ENCODE data around the gene CD164L2.
"Not testable (repeated sequence)": the region's sequence is repeated elsewhere in the genome, so short reads cannot be mapped to it uniquely, and the experiment has no call there.

The CD164L2 gene

GRCh38 chr1:27403931-27404330, 20.8 kb upstream of the CD164L2 start:
- DNase-seq: no peak

- no peak for DNase-seq
Observed at GRCh38 chr1:27403065-27403726, 20.1 kb upstream of the CD164L2 start.

GRCh38 chr1:27402349-27402754, 19.2 kb upstream of the CD164L2 start:
- peak; percentile 26 for DNase-seq

GRCh38 chr1:27400963-27401341, 17.8 kb upstream of the CD164L2 start:
- no peak for DNase-seq

- no peak for DNase-seq
Observed at GRCh38 chr1:27400082-27400962, 17.2 kb upstream of the CD164L2 start.

GRCh38 chr1:27399251-27400025, 16.3 kb upstream of the CD164L2 start:
- DNase-seq: no peak

GRCh38 chr1:27398405-27399149, 15.4 kb upstream of the CD164L2 start:
- DNase-seq: no peak

GRCh38 chr1:27397749-27398148, 14.6 kb upstream of the CD164L2 start:
- DNase-seq: no peak

- DNase-seq: no peak
Observed at GRCh38 chr1:27397110-27397509, 14.0 kb upstream of the CD164L2 start.

- DNase-seq: peak; percentile 65
Observed at GRCh38 chr1:27395441-27396195, 12.5 kb upstream of the CD164L2 start.

- DNase-seq: no peak
Observed at GRCh38 chr1:27394925-27395324, 11.8 kb upstream of the CD164L2 start.

- DNase-seq: no peak
Observed at GRCh38 chr1:27394282-27394658, 11.1 kb upstream of the CD164L2 start.

- DNase-seq: no peak
Observed at GRCh38 chr1:27393641-27394281, 10.6 kb upstream of the CD164L2 start.

- DNase-seq: no peak
Observed at GRCh38 chr1:27392778-27393635, 9.9 kb upstream of the CD164L2 start.

GRCh38 chr1:27392096-27392777, 9.1 kb upstream of the CD164L2 start, which contains the start of gene GPR3:
GPR3 (plus strand) TSS chr1:27392622; CDS start chr1:27393799, 1,177 bp downstream.
- DNase-seq: peak; percentile 91

GRCh38 chr1:27391511-27392095, 8.5 kb upstream of the CD164L2 start:
- DNase-seq: peak; percentile 38

- DNase-seq: peak; percentile 63
Observed at GRCh38 chr1:27388337-27389005, 5.3 kb upstream of the CD164L2 start.

- DNase-seq: not testable (repeated sequence)
Observed at GRCh38 chr1:27384797-27385196, 1.7 kb upstream of the CD164L2 start.

GRCh38 chr1:27383661-27384060, 528 bp upstream of the CD164L2 start:
- no peak for DNase-seq

Measured in NCI-H510A treated with DMSO at 0.1 percent for 48 hours (cell line).